ENCODE measurements around the gene EIPR1. TPM values are rescaled to one million over a fixed set of nuclear protein-coding genes. Genes with fewer than 3 reads are reported as not detected.
A peak's percentile ranks its signal among the peaks of the same experiment; 100 is the strongest.
"Not testable (repeated sequence)": the region's sequence is repeated elsewhere in the genome, so short reads cannot be mapped to it uniquely, and the experiment has no call there.

EIPR1 gene
- total RNA-seq, 1 donor from 2014 or later = 27.8 TPM

GRCh38 chr2:3377279-3377611, 373 bp downstream of the EIPR1 start:
- no peaks in the 10 kb centered on the region for H3K27me3 Mint-ChIP-seq (ENCODE audit: low read depth, unreplicated experiment)
- peak overlapping the region; percentile 87 for H3K9ac ChIP-seq (ENCODE audit: low read length)
- no peaks in the 10 kb centered on the region for H3K9me3 ChIP-seq (ENCODE audit: insufficient read depth, low read depth, low read length)
- FAIRE-seq (no peak), DNase-seq (ENCODE audit: low read depth) (peak; percentile 35)
- H3K9me3 Mint-ChIP-seq (ENCODE audit: unreplicated experiment) = no peaks in the 10 kb centered on the region
- H3K27me3 ChIP-seq (ENCODE audit: insufficient read depth, low read length) = no peaks in the 10 kb centered on the region
- no peaks in the 10 kb centered on the region for H3K36me3 Mint-ChIP-seq (ENCODE audit: low read depth, unreplicated experiment)
- H3K36me3 ChIP-seq (ENCODE audit: insufficient read depth, low read length) = no peaks in the 10 kb centered on the region
- peak overlapping the region; percentile 55 for H3K27ac Mint-ChIP-seq (ENCODE audit: unreplicated experiment)
- peak overlapping the region; percentile 91 for H3K4me3 ChIP-seq (ENCODE audit: insufficient read depth, low read depth, low read length)
- peak overlapping the region; percentile 63 for H3K27ac ChIP-seq (ENCODE audit: low read depth, low read length)
- H3K4me3 Mint-ChIP-seq (ENCODE audit: unreplicated experiment) = peak overlapping the region; percentile 98
- peak overlapping the region; percentile 88 for H3K4me2 ChIP-seq (ENCODE audit: low read length)
- H3K4me1 Mint-ChIP-seq (ENCODE audit: low read depth, unreplicated experiment) = peaks cover 14% of the 10 kb centered on the region
- H2AFZ ChIP-seq (ENCODE audit: low read depth, low read length) = peak overlapping the region; percentile 86
- peaks cover 48% of the 10 kb centered on the region for H3K79me2 ChIP-seq (ENCODE audit: insufficient read depth, low read length)
- no peaks in the 10 kb centered on the region for H4K20me1 ChIP-seq (ENCODE audit: insufficient read depth, low read length)
- H3K4me1 ChIP-seq (ENCODE audit: insufficient read depth, low read length) = peaks cover 26% of the 10 kb centered on the region
- no peak for TF ChIP-seq CTCF (IDR thresholded peaks at IDR 0.05; ENCODE audit: insufficient read depth, low read depth, low read length)
- TF ChIP-seq EZH2 (IDR thresholded peaks at IDR 0.05; ENCODE audit: insufficient read depth, low read length) = no peak

GRCh38 chr2:3376821-3377220, 797 bp downstream of the EIPR1 start:
- no peaks in the 10 kb centered on the region for H3K27me3 ChIP-seq (ENCODE audit: insufficient read depth, low read length)
- peaks cover 14% of the 10 kb centered on the region for H3K4me1 Mint-ChIP-seq (ENCODE audit: low read depth, unreplicated experiment)
- H3K27ac ChIP-seq (ENCODE audit: low read depth, low read length) = no peak overlapping the region
- H3K9me3 Mint-ChIP-seq (ENCODE audit: unreplicated experiment) = no peaks in the 10 kb centered on the region
- H3K4me3 ChIP-seq (ENCODE audit: insufficient read depth, low read depth, low read length) = peak overlapping the region; percentile 91
- peaks cover 48% of the 10 kb centered on the region for H3K79me2 ChIP-seq (ENCODE audit: insufficient read depth, low read length)
- TF ChIP-seq CTCF (IDR thresholded peaks at IDR 0.05; ENCODE audit: insufficient read depth, low read depth, low read length) (no peak), EZH2 (IDR thresholded peaks at IDR 0.05; ENCODE audit: insufficient read depth, low read length) (no peak)
- peak overlapping the region; percentile 98 for H3K4me3 Mint-ChIP-seq (ENCODE audit: unreplicated experiment)
- H3K27me3 Mint-ChIP-seq (ENCODE audit: low read depth, unreplicated experiment) = no peaks in the 10 kb centered on the region
- H2AFZ ChIP-seq (ENCODE audit: low read depth, low read length) = peak overlapping the region; percentile 86
- H3K4me1 ChIP-seq (ENCODE audit: insufficient read depth, low read length) = peaks cover 26% of the 10 kb centered on the region
- H3K9me3 ChIP-seq (ENCODE audit: insufficient read depth, low read depth, low read length) = no peaks in the 10 kb centered on the region
- H3K36me3 ChIP-seq (ENCODE audit: insufficient read depth, low read length) = no peaks in the 10 kb centered on the region
- H3K9ac ChIP-seq (ENCODE audit: low read length) = peak overlapping the region; percentile 87
- H4K20me1 ChIP-seq (ENCODE audit: insufficient read depth, low read length) = no peaks in the 10 kb centered on the region
- peak overlapping the region; percentile 88 for H3K4me2 ChIP-seq (ENCODE audit: low read length)
- no peaks in the 10 kb centered on the region for H3K36me3 Mint-ChIP-seq (ENCODE audit: low read depth, unreplicated experiment)
- DNase-seq (ENCODE audit: low read depth) (no peak), FAIRE-seq (no peak)
- H3K27ac Mint-ChIP-seq (ENCODE audit: unreplicated experiment) = peak overlapping the region; percentile 59

- not testable (repeated sequence) for H3K4me3 ChIP-seq (ENCODE audit: insufficient read depth, low read depth, low read length); H3K4me1 Mint-ChIP-seq (ENCODE audit: low read depth, unreplicated experiment); H3K27ac Mint-ChIP-seq (ENCODE audit: unreplicated experiment); DNase-seq (ENCODE audit: low read depth); H3K9ac ChIP-seq (ENCODE audit: low read length); H3K27me3 Mint-ChIP-seq (ENCODE audit: low read depth, unreplicated experiment); H2AFZ ChIP-seq (ENCODE audit: low read depth, low read length); FAIRE-seq; H3K36me3 ChIP-seq (ENCODE audit: insufficient read depth, low read length); H3K27ac ChIP-seq (ENCODE audit: low read depth, low read length); H3K4me3 Mint-ChIP-seq (ENCODE audit: unreplicated experiment); H3K4me2 ChIP-seq (ENCODE audit: low read length); H3K36me3 Mint-ChIP-seq (ENCODE audit: low read depth, unreplicated experiment); H3K9me3 ChIP-seq (ENCODE audit: insufficient read depth, low read depth, low read length); H3K9me3 Mint-ChIP-seq (ENCODE audit: unreplicated experiment); H3K4me1 ChIP-seq (ENCODE audit: insufficient read depth, low read length); H3K27me3 ChIP-seq (ENCODE audit: insufficient read depth, low read length)
- peaks cover 27% of the 10 kb centered on the region for H3K79me2 ChIP-seq (ENCODE audit: insufficient read depth, low read length)
- H4K20me1 ChIP-seq (ENCODE audit: insufficient read depth, low read length) = peaks cover 19% of the 10 kb centered on the region
Observed at GRCh38 chr2:3369340-3370181, 8.1 kb downstream of the EIPR1 start.
